ENCODE measurements around the gene FNDC3B. TPM values are rescaled to one million over a fixed set of nuclear protein-coding genes. Genes with fewer than 3 reads are reported as not detected.

The FNDC3B gene
- total and polyA plus RNA-seq, 4 donors = 23.3 to 74.2 (median 32.9) TPM

- Histone ChIP-seq H3K4me1 (ENCODE audit: control insufficient read depth in 4 of 4, insufficient read depth in 4 of 4, low read length in 3 of 4) (peaks cover 6 to 9% (median 8%) of the 10 kb centered on the region in 4 donors), H3K27me3 (ENCODE audit: control insufficient read depth in 4 of 4, insufficient read depth in 4 of 4, low read length in 3 of 4) (no peaks in the 10 kb centered on the region), H3K9ac (ENCODE audit: low read depth in 1 of 2, low read length in 2 of 2) (no peak overlapping the region), H3K27ac (ENCODE audit: low read depth in 1 of 2, low read length in 2 of 2) (no peak overlapping the region), H3K9me3 (ENCODE audit: control insufficient read depth in 4 of 4, low read length in 3 of 4) (no peaks in the 10 kb centered on the region), H3K4me3 (ENCODE audit: low read depth in 1 of 3, low read length in 3 of 3) (no peak overlapping the region), H3K36me3 (ENCODE audit: control insufficient read depth in 4 of 4, insufficient read depth in 3 of 4, low read depth in 1 of 4, low read length in 3 of 4) (no peaks in the 10 kb centered on the region)
- WGBS = 95% methylated on average over 3 of the region's 3 CpGs
- no peak for DNase-seq (ENCODE audit: low spot score)
- TF ChIP-seq GABPA (IDR thresholded peaks at IDR 0.05 in 1 of 2, conservative IDR thresholded peaks at IDR 0.05 in 1 of 2) (no peak), REST (IDR thresholded peaks at IDR 0.05) (no peak), JUND (IDR thresholded peaks at IDR 0.05) (no peak), EGR1 (IDR thresholded peaks at IDR 0.05; ENCODE audit: low read depth in 2 of 2) (no peak), MAX (IDR thresholded peaks at IDR 0.05) (no peak), ZBTB33 (IDR thresholded peaks at IDR 0.05) (no peak), SP1 (IDR thresholded peaks at IDR 0.05) (no peak), FOXA2 (IDR thresholded peaks at IDR 0.05) (no peak), CTCF (IDR thresholded peaks at IDR 0.05; ENCODE audit: low read depth, low read length, missing input control) (no peak), RAD21 (IDR thresholded peaks at IDR 0.05) (no peak), YY1 (IDR thresholded peaks at IDR 0.05) (no peak), ATF3 (IDR thresholded peaks at IDR 0.05) (no peak), RXRA (IDR thresholded peaks at IDR 0.05) (no peak), NR2F2 (IDR thresholded peaks at IDR 0.05) (no peak)
Measured at GRCh38 chr3:172190980-172191379, 151.6 kb downstream of the FNDC3B start.

- 49% methylated on average over 4 of the region's 4 CpGs for WGBS
- Histone ChIP-seq H3K9ac (ENCODE audit: low read depth in 1 of 2, low read length in 2 of 2) (no peak overlapping the region), H3K4me1 (ENCODE audit: control insufficient read depth in 4 of 4, insufficient read depth in 4 of 4, low read length in 3 of 4) (peaks cover 6 to 9% (median 8%) of the 10 kb centered on the region in 4 donors), H3K27ac (ENCODE audit: low read depth in 1 of 2, low read length in 2 of 2) (peak overlapping the region in 1 of 2 donors; percentile 36), H3K36me3 (ENCODE audit: control insufficient read depth in 4 of 4, insufficient read depth in 3 of 4, low read depth in 1 of 4, low read length in 3 of 4) (no peaks in the 10 kb centered on the region), H3K9me3 (ENCODE audit: control insufficient read depth in 4 of 4, low read length in 3 of 4) (no peaks in the 10 kb centered on the region), H3K27me3 (ENCODE audit: control insufficient read depth in 4 of 4, insufficient read depth in 4 of 4, low read length in 3 of 4) (no peaks in the 10 kb centered on the region), H3K4me3 (ENCODE audit: low read depth in 1 of 3, low read length in 3 of 3) (no peak overlapping the region)
- TF ChIP-seq JUND (IDR thresholded peaks at IDR 0.05) = no peak
- TF ChIP-seq RAD21 (IDR thresholded peaks at IDR 0.05) = peak in 1 of 2 donors; percentile 15
- TF ChIP-seq HNF4A (conservative IDR thresholded peaks at IDR 0.05) = peak in 1 of 2 donors; percentile 7
- peak in 1 of 2 donors; percentile 9 for TF ChIP-seq RXRA (IDR thresholded peaks at IDR 0.05)
- TF ChIP-seq FOXA2 (IDR thresholded peaks at IDR 0.05) = peak; percentile 4
- no peak for TF ChIP-seq TAF1 (conservative IDR thresholded peaks at IDR 0.05)
- no peak for TF ChIP-seq NR2F2 (IDR thresholded peaks at IDR 0.05)
- DNase-seq (ENCODE audit: low spot score) = no peak
Measured at GRCh38 chr3:172191629-172192028, 152.3 kb downstream of the FNDC3B start.

Data from liver (tissue), 9 donors.